Coronary artery (tissue), 2 donors: ENCODE results near the gene SHMT1.
"Not testable (repeated sequence)": the region's sequence is repeated elsewhere in the genome, so short reads cannot be mapped to it uniquely, and the experiment has no call there.

Source experiments
- DNase-seq: peaks from one replicate; pipeline ENCODE4 v3.0.0-alpha.2; 2017; ENCODE audit warnings: low spot score
- H3K27ac ChIP-seq, 2 donors: fragments of 200-600 bp; sonication (generic); one replicate each; pipeline ENCODE4 v1.5.1; 2016 to 2019
- H3K4me3 ChIP-seq: fragments of 200-600 bp; sonication (generic); 2 replicates; pipeline ENCODE4 v1.5.1; 2016; ENCODE audit warnings: mild to moderate bottlenecking, moderate library complexity
- TF ChIP-seq, protein P1 (sequence below): fragments of 200-600 bp; sonication (generic); IDR thresholded peaks from one replicate; pipeline ENCODE4 v1.5.1; 2019; ENCODE audit warnings: antibody characterized with exemption

The SHMT1 gene

DNA sequence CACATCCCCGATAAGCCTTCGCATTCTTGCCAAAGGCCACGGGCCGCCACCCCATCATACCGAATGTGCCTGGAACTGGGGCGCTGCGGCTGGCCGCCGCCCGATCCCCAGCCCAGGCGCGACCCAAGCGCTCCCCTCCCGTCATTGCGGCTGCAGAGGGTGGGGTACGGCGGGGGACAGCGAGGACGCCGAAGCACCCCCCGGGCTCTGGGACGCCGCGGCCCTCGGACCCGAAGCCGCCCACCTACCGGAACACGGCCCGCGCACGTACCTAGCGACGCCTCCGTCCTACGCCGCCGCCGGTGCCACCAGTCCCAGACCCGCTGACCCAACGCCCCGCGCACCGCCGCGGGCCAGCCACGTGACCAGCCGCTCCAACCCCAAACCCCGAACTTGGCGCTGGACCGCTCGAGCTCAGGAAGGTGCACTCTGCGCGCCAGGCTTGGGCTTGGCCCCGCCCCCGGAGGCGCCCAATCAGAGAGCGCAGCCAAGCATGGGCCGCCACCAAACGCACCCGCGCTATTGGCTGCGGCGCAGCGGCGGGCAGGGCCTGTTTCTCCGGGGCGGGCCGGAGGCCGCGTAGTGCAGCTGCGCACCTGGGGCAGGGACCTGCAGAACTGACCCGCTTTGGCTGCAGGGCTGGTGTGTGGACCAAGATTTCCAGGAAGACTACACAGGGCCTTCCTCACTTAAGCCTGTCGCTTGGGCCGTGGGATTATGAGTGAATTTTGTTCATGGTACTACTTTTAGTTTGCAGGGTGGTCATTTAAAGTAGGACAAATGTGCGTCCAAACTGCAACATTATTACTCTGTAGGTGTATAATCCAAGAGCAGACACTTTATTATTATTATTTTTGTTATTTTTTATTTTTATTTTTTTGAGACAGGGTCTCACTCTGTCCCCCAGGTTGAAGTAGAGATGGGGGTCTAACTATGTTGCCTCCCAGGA, at the start of gene SHMT1:
TSS of gene SHMT1 (minus strand) at position 450 of the 949 bp plus-strand sequence. CDS start 7,569 bp downstream, outside the sequence.
- TF ChIP-seq, protein P1, sequence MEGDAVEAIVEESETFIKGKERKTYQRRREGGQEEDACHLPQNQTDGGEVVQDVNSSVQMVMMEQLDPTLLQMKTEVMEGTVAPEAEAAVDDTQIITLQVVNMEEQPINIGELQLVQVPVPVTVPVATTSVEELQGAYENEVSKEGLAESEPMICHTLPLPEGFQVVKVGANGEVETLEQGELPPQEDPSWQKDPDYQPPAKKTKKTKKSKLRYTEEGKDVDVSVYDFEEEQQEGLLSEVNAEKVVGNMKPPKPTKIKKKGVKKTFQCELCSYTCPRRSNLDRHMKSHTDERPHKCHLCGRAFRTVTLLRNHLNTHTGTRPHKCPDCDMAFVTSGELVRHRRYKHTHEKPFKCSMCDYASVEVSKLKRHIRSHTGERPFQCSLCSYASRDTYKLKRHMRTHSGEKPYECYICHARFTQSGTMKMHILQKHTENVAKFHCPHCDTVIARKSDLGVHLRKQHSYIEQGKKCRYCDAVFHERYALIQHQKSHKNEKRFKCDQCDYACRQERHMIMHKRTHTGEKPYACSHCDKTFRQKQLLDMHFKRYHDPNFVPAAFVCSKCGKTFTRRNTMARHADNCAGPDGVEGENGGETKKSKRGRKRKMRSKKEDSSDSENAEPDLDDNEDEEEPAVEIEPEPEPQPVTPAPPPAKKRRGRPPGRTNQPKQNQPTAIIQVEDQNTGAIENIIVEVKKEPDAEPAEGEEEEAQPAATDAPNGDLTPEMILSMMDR: no peak
- Histone ChIP-seq H3K27ac (peak within 1 kb of the TSS; percentile 40 to 87), H3K4me3 (peak within 1 kb of the TSS; percentile 97)
- DNase-seq: peak; percentile 95

DNA sequence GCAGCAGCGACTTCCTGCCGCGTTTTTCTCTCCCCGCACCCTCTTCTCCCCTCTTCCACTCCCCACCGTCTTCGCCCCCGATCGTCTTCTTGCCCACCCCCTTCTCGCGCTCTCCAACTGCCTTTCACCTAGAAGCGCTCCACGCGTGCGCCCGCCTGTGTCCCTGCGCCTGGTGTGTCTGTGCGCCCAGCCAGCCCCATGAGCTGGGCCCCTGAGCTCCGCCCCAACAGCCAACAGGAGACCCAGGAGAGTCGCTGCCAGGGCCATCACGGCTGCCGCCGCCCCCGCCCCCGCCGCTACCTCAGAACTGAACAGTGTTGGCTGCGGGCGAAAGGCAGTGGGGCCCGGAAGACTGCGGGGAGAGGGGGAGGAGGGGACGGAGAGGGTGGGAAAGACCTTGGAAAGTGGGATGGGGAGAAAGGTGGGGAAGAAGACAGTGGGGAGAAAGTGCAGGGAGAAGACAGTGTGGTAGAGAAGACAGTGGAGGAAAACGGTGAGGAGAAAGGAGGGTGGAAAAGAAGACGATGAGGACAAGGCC, 48.7 kb upstream of the SHMT1 start:
- H3K4me3 ChIP-seq: peak overlapping the region; percentile 63

DNA sequence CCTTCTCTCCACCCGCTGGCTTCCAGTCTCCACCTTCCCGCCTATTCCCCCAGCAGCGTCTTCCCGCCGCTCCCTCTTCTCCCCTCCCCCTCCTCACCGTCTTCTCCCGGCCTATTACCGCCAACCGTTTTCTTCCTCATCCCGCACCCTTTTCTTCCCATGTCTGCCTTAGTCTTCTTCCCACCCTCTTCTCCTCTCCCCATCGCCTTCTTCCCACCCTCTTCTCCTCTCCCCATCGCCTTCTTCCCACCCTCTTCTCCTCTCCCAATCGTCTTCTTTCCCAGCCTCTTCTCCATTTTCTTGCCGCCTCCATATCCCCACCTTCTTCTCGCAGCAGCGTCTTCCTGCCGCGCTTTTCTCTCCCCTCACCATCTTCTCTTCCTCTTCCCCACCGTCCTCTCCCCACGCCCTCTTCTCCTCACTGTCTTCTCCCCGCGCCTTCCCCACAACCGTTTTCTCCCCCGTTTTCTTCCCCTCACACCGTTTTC, 48.1 kb upstream of the SHMT1 start:
- H3K4me3 ChIP-seq: peak overlapping the region; percentile 63
- DNase-seq, H3K27ac ChIP-seq: not testable (repeated sequence)

More for the DNA sequence above, 48.7 kb upstream of the SHMT1 start:
- not testable (repeated sequence) for H3K27ac ChIP-seq, DNase-seq

DNA sequence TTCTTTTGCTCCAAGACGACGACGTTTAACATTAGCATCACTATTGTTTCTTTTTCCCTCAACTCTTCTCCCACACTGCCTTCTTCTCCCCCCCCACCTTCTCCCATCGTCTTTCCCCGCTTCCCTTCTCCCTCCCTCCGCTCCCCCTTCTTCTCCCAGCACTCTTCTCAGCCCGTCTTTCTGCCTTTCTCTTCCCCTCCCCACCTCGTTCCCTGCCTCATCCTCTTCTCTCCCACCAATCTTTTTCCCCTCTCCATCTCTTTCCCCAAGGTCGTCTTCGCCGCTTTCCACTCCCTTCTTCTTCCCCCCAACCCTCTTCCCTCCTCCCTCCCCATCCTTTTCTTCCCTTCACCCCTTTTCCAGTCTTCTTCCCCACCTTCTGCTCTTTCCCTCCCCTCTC, 47.4 kb upstream of the SHMT1 start:
- not testable (repeated sequence) for DNase-seq, H3K27ac ChIP-seq, H3K4me3 ChIP-seq

- not testable (repeated sequence) for H3K4me3 ChIP-seq, H3K27ac ChIP-seq, DNase-seq
Measured at GRCh38 chr17:18409321-18409720, 46.0 kb upstream of the SHMT1 start.

- DNase-seq, H3K4me3 ChIP-seq, H3K27ac ChIP-seq: not testable (repeated sequence)
Measured at GRCh38 chr17:18408906-18409305, 45.6 kb upstream of the SHMT1 start.

GRCh38 chr17:18403604-18404003, 40.3 kb upstream of the SHMT1 start:
- DNase-seq, H3K27ac ChIP-seq, H3K4me3 ChIP-seq: not testable (repeated sequence)

- DNase-seq: peak; percentile 31
- not testable (repeated sequence) for H3K27ac ChIP-seq, H3K4me3 ChIP-seq
Measured at GRCh38 chr17:18403166-18403565, 39.8 kb upstream of the SHMT1 start.

GRCh38 chr17:18401872-18402590, 38.7 kb upstream of the SHMT1 start:
- H3K27ac ChIP-seq, H3K4me3 ChIP-seq, DNase-seq: not testable (repeated sequence)

DNA sequence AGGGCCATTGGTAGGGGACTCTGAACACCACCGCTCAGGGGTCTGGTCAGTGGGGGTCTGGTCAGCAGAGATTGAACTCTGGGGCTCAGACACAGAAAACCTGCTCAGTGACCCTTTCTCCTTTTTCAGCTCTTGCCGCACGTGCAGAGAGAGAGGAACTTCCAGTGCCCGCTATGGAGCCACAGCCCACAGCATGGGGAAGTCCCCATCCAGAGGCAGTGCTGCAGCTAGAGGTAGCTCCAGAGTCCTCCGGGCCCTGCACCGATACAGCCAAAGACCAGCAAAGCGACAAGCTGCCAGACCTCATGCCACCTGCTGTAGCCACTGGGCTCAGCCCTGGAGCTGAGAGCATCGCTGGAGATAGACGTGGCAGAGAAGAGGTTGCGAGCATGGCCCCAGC, 25.4 kb upstream of the SHMT1 start:
- not testable (repeated sequence) for H3K4me3 ChIP-seq, DNase-seq, H3K27ac ChIP-seq

DNA sequence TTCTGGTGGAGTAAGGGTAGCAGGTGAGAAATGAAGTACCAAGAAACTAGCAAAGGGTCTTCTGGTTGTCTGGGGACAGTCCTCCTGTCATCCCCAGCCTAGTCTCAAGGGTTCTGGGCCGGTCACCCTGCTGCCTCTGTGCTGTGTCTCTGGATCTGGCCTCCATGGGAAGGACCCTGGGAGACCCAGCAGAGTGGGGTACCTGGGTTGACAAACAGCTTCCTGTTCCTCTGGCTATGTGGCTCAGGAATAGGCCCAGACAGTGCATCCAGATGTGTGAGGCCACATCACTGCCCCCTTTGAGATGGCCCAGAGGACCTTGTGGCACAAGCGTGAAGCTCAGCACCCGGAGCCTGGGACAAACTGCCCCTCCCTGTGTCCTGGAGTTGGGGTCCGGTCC, 24.9 kb upstream of the SHMT1 start:
- H3K4me3 ChIP-seq, DNase-seq, H3K27ac ChIP-seq: not testable (repeated sequence)

GRCh38 chr17:18387583-18387982, 24.2 kb upstream of the SHMT1 start:
- DNase-seq, H3K27ac ChIP-seq, H3K4me3 ChIP-seq: not testable (repeated sequence)

- H3K4me3 ChIP-seq, DNase-seq: not testable (repeated sequence)
Measured at GRCh38 chr17:18384271-18384670, 20.9 kb upstream of the SHMT1 start.

GRCh38 chr17:18383079-18383481, 19.7 kb upstream of the SHMT1 start:
- H3K27ac ChIP-seq, H3K4me3 ChIP-seq, DNase-seq: not testable (repeated sequence)

More at GRCh38 chr17:18384271-18384670, 20.9 kb upstream of the SHMT1 start:
- H3K27ac ChIP-seq: not testable (repeated sequence)
